Measurements from ENCODE around the gene FNBP1. TPM values are rescaled to one million over a fixed set of nuclear protein-coding genes. Genes with fewer than 3 reads are reported as not detected.

Gene FNBP1
- total and polyA plus RNA-seq, 7 donors, result 12.5 to 172 (median 92.8) TPM

GRCh38 chr9:129916707-129917106 is 126.3 kb downstream of the FNBP1 start:
- H3K36me3 ChIP-seq, result peaks cover under 1 to 55% (median 4%) of the 10 kb centered on the region in 4 donors
- no peaks in the 10 kb centered on the region for H3K4me1 ChIP-seq
- no peak for TF ChIP-seq POLR2AphosphoS5 (IDR thresholded peaks at IDR 0.05)
- TF ChIP-seq EP300 (IDR thresholded peaks at IDR 0.05), result no peak
- no peak for TF ChIP-seq CTCF (IDR thresholded peaks at IDR 0.05)
- no peak for TF ChIP-seq POLR2A (IDR thresholded peaks at IDR 0.05)
- H3K4me3 ChIP-seq, result no peak overlapping the region
- intact Hi-C loops (cut with DNase I), result no loop called here
- 98% methylated on average over 7 of the region's 7 CpGs for WGBS, 2 donors
- no peak overlapping the region for H3K27ac ChIP-seq
- no peaks in the 10 kb centered on the region for H3K27me3 ChIP-seq
- no peak for DNase-seq
- no peaks in the 10 kb centered on the region for H3K9me3 ChIP-seq

GRCh38 chr9:129914051-129914450 is 128.9 kb downstream of the FNBP1 start:
- Histone ChIP-seq H3K36me3 (peaks cover 6 to 66% (median 13%) of the 10 kb centered on the region in 4 donors), H3K4me1 (peaks cover 0 to 12% (median 0%) of the 10 kb centered on the region in 4 donors), H3K27me3 (no peaks in the 10 kb centered on the region), H3K9me3 (no peaks in the 10 kb centered on the region), H3K27ac (no peak overlapping the region), H3K4me3 (no peak overlapping the region)
- intact Hi-C loops (cut with DNase I), result no loop called here
- WGBS, 2 donors, result 96 to 97% methylated on average over 5 of the region's 5 CpGs
- TF ChIP-seq CTCF (IDR thresholded peaks at IDR 0.05), result no peak
- no peak for TF ChIP-seq POLR2A (IDR thresholded peaks at IDR 0.05)
- TF ChIP-seq POLR2AphosphoS5 (IDR thresholded peaks at IDR 0.05), result peak in 1 of 4 donors; percentile 11
- DNase-seq, result no peak

GRCh38 chr9:129910628-129911567 is 132.1 kb downstream of the FNBP1 start:
- DNase-seq, result no peak
- no peak overlapping the region for H3K4me3 ChIP-seq
- WGBS, 2 donors, result 88 to 91% methylated on average over 15 of the region's 15 CpGs
- intact Hi-C loops (cut with DNase I), result no loop called here
- peaks cover 0 to 12% (median 0%) of the 10 kb centered on the region in 4 donors for H3K4me1 ChIP-seq
- H3K36me3 ChIP-seq, result peaks cover 7 to 74% (median 36%) of the 10 kb centered on the region in 4 donors
- H3K9me3 ChIP-seq, result no peaks in the 10 kb centered on the region
- peak overlapping the region in 3 of 4 donors; percentile 28 to 47 (median 43) for H3K27ac ChIP-seq
- H3K27me3 ChIP-seq, result no peaks in the 10 kb centered on the region
- no peak for TF ChIP-seq POLR2A (IDR thresholded peaks at IDR 0.05)
- peak in 1 of 4 donors; percentile 46 for TF ChIP-seq POLR2AphosphoS5 (IDR thresholded peaks at IDR 0.05)

GRCh38 chr9:129909851-129910250 is 133.1 kb downstream of the FNBP1 start:
- Histone ChIP-seq H3K27me3 (no peaks in the 10 kb centered on the region), H3K27ac (peak overlapping the region in 2 of 4 donors; percentile 43 to 47), H3K36me3 (peaks cover 7 to 74% (median 43%) of the 10 kb centered on the region in 4 donors), H3K4me3 (no peak overlapping the region), H3K9me3 (no peaks in the 10 kb centered on the region), H3K4me1 (peaks cover 0 to 12% (median 0%) of the 10 kb centered on the region in 4 donors)
- intact Hi-C loops (cut with DNase I), result no loop called here
- no peak for DNase-seq
- WGBS, 2 donors, result 95% methylated on average over 9 of the region's 9 CpGs
- TF ChIP-seq EP300 (IDR thresholded peaks at IDR 0.05), result no peak

- DNase-seq, result no peak
- Histone ChIP-seq H3K27me3 (no peaks in the 10 kb centered on the region), H3K9me3 (no peaks in the 10 kb centered on the region), H3K36me3 (peaks cover 7 to 80% (median 49%) of the 10 kb centered on the region in 4 donors), H3K27ac (no peak overlapping the region), H3K4me3 (no peak overlapping the region), H3K4me1 (peaks cover 0 to 12% (median 0%) of the 10 kb centered on the region in 4 donors)
- WGBS, 2 donors, result 90 to 94% methylated on average over 4 of the region's 4 CpGs
- intact Hi-C loops (cut with DNase I), result no loop called here
- TF ChIP-seq POLR2AphosphoS5 (IDR thresholded peaks at IDR 0.05) (no peak), POLR2A (IDR thresholded peaks at IDR 0.05) (no peak), CTCF (IDR thresholded peaks at IDR 0.05) (no peak), EP300 (IDR thresholded peaks at IDR 0.05) (no peak)
Observed at GRCh38 chr9:129908906-129909305, 134.1 kb downstream of the FNBP1 start.

Data from sigmoid colon (tissue), 7 donors.